Thoracic aorta (tissue), 2 donors: ENCODE results near the gene EVC. TPM values are rescaled to one million over a fixed set of nuclear protein-coding genes. Genes with fewer than 3 reads are reported as not detected.

Source experiments
- ATAC-seq: fragments of 150-250 bp; one replicate; pipeline ENCODE4 v1.8.0; 2017; ENCODE audit warnings: low read depth; ENCODE audit not compliant: insufficient number of reproducible peaks, low FRiP score
- DNase-seq: peaks from one replicate; pipeline ENCODE4 v3.0.0-alpha.2; 2020; ENCODE audit warnings: low spot score
- H3K27ac ChIP-seq, 2 donors: fragments of 200-600 bp; sonication (generic); 1 replicate in 1 of 2; 2 replicates in 1 of 2; pipeline ENCODE4 v1.5.1; 2016; ENCODE audit warnings: mild to moderate bottlenecking in 2 of 2, moderate library complexity in 2 of 2
- H3K27me3 ChIP-seq: fragments of 200-600 bp; sonication (generic); replicated peaks from 2 replicates; pipeline ENCODE4 v1.6.0; 2016; ENCODE audit warnings: mild to moderate bottlenecking; ENCODE audit not compliant: insufficient read depth
- H3K36me3 ChIP-seq: fragments of 200-600 bp; sonication (generic); one replicate; pipeline ENCODE4 v1.5.1; 2016
- H3K4me1 ChIP-seq, 2 donors: fragments of 200-600 bp; sonication (generic); 1 replicate in 1 of 2; 2 replicates in 1 of 2; pipeline versions ENCODE4 v1.5.1 to v1.6.0; 2016; ENCODE audit warnings: low read depth in 2 of 2, mild to moderate bottlenecking in 1 of 2; ENCODE audit not compliant: control insufficient read depth in 1 of 2
- H3K4me3 ChIP-seq: fragments of 200-600 bp; sonication (generic); 2 replicates; pipeline ENCODE4 v1.5.1; 2016; ENCODE audit warnings: mild to moderate bottlenecking
- H3K9me3 ChIP-seq: fragments of 200-600 bp; sonication (generic); 2 replicates; pipeline ENCODE4 v1.5.1; 2016
- CTCF ChIP-seq: fragments of 200-600 bp; sonication (generic); IDR thresholded peaks from one replicate; pipeline ENCODE4 v1.5.1; 2019; ENCODE audit warnings: antibody characterized with exemption
- total RNA-seq, 2 donors: library from RNA; depleted of rRNA; stranded (reverse); fragments of >200 nt; gene quantifications; one replicate each; pipeline versions ENCODE4 v1.1.0 to v1.2.3, GENCODE V29; 2016

The EVC gene
- total RNA-seq, 2 donors from 2014 or later, result 65.1 to 88.5 TPM

GRCh38 chr4:5760246-5760645, 49.2 kb downstream of the EVC start:
- Histone ChIP-seq H3K4me3 (no peak overlapping the region), H3K27me3 (no peaks in the 10 kb centered on the region), H3K4me1 (no peaks in the 10 kb centered on the region), H3K27ac (no peak overlapping the region), H3K36me3 (peaks cover 25% of the 10 kb centered on the region), H3K9me3 (no peaks in the 10 kb centered on the region)
- no peak for TF ChIP-seq CTCF
- no peak for ATAC-seq
- no peak for DNase-seq

GRCh38 chr4:5760936-5761480, 50.0 kb downstream of the EVC start:
- no peak for DNase-seq
- no peak overlapping the region for H3K27ac ChIP-seq
- ATAC-seq, result no peak
- TF ChIP-seq CTCF, result no peak
- no peak overlapping the region for H3K4me3 ChIP-seq
- no peaks in the 10 kb centered on the region for H3K9me3 ChIP-seq
- no peaks in the 10 kb centered on the region for H3K27me3 ChIP-seq
- H3K4me1 ChIP-seq, result no peaks in the 10 kb centered on the region
- H3K36me3 ChIP-seq, result peaks cover 20% of the 10 kb centered on the region

- no peak for TF ChIP-seq CTCF
- no peak for DNase-seq
- H3K4me1 ChIP-seq, result no peaks in the 10 kb centered on the region
- H3K36me3 ChIP-seq, result peaks cover 10% of the 10 kb centered on the region
- no peak overlapping the region for H3K4me3 ChIP-seq
- ATAC-seq, result no peak
- H3K9me3 ChIP-seq, result no peaks in the 10 kb centered on the region
- H3K27me3 ChIP-seq, result no peaks in the 10 kb centered on the region
- H3K27ac ChIP-seq, result no peak overlapping the region
Measured at GRCh38 chr4:5770051-5770450, 59.0 kb downstream of the EVC start.

GRCh38 chr4:5772528-5773270, 61.7 kb downstream of the EVC start:
- Histone ChIP-seq H3K36me3 (peaks cover 10% of the 10 kb centered on the region), H3K27ac (no peak overlapping the region), H3K4me3 (no peak overlapping the region), H3K27me3 (no peaks in the 10 kb centered on the region), H3K9me3 (peaks cover 6% of the 10 kb centered on the region), H3K4me1 (no peaks in the 10 kb centered on the region)
- no peak for TF ChIP-seq CTCF
- ATAC-seq (peak; percentile 10), DNase-seq (no peak)

- H3K27me3 ChIP-seq, result no peaks in the 10 kb centered on the region
- TF ChIP-seq CTCF, result no peak
- ATAC-seq, result no peak
- peaks cover 8% of the 10 kb centered on the region for H3K36me3 ChIP-seq
- H3K4me3 ChIP-seq, result no peak overlapping the region
- peaks cover 6% of the 10 kb centered on the region for H3K9me3 ChIP-seq
- H3K27ac ChIP-seq, result no peak overlapping the region
- no peak for DNase-seq
- H3K4me1 ChIP-seq, result no peaks in the 10 kb centered on the region
Measured at GRCh38 chr4:5773271-5773555, 62.2 kb downstream of the EVC start.
